Liver (tissue), 3 donors: ENCODE data around the gene LILRB3.
"Not testable (repeated sequence)": the region's sequence is repeated elsewhere in the genome, so short reads cannot be mapped to it uniquely, and the experiment has no call there.

Source experiments
- EGR1 ChIP-seq, 2 donors: IDR thresholded peaks; 2 replicates each; pipeline ENCODE4 v1.6.1; 2016 to 2018; ENCODE audit warnings: antibody characterized with exemption in 2 of 2, low read depth in 2 of 2
- HNF4A ChIP-seq, 2 donors: conservative IDR thresholded peaks; 2 replicates each; pipeline ENCODE4 v1.6.1; 2016; ENCODE audit warnings: antibody characterized with exemption in 2 of 2, mild to moderate bottlenecking in 2 of 2
- HNF4G ChIP-seq: IDR thresholded peaks from 2 replicates; pipeline ENCODE4 v1.6.1; 2016; ENCODE audit warnings: antibody characterized with exemption
- JUND ChIP-seq, 2 donors: IDR thresholded peaks; 2 replicates each; pipeline ENCODE4 v1.6.1; 2016; ENCODE audit warnings: antibody characterized with exemption in 2 of 2
- MAX ChIP-seq: IDR thresholded peaks from 2 replicates; pipeline ENCODE4 v1.6.1; 2016; ENCODE audit warnings: antibody characterized with exemption
- RAD21 ChIP-seq, 2 donors: IDR thresholded peaks; 2 replicates each; pipeline ENCODE4 v1.6.1; 2016; ENCODE audit warnings: antibody characterized with exemption in 2 of 2, mild to moderate bottlenecking in 2 of 2
- REST ChIP-seq: IDR thresholded peaks from 2 replicates; pipeline ENCODE4 v1.6.1; 2016; ENCODE audit warnings: antibody characterized with exemption, mild to moderate bottlenecking
- RXRA ChIP-seq, 2 donors: IDR thresholded peaks; 2 replicates each; pipeline ENCODE4 v1.6.1; 2017 to 2018; ENCODE audit warnings: antibody characterized with exemption in 2 of 2, mild to moderate bottlenecking in 1 of 2
- TF ChIP-seq, protein P1 (sequence below): fragments of 150-350 bp; IDR thresholded peaks from 2 replicates; pipeline ENCODE4 v1.5.1; 2017; ENCODE audit warnings: improper control_type of control experiment, low read depth, low read length; ENCODE audit not compliant: missing input control
- donor health status: healthy.
- donor health status: healthy.

- not testable (repeated sequence) for TF ChIP-seq JUND (IDR thresholded peaks at IDR 0.05); HNF4A (conservative IDR thresholded peaks at IDR 0.05); RAD21 (IDR thresholded peaks at IDR 0.05); REST; EGR1 (IDR thresholded peaks at IDR 0.05; ENCODE audit: low read depth in 2 of 2); MAX; RXRA (IDR thresholded peaks at IDR 0.05); HNF4G
- TF ChIP-seq, protein P1, sequence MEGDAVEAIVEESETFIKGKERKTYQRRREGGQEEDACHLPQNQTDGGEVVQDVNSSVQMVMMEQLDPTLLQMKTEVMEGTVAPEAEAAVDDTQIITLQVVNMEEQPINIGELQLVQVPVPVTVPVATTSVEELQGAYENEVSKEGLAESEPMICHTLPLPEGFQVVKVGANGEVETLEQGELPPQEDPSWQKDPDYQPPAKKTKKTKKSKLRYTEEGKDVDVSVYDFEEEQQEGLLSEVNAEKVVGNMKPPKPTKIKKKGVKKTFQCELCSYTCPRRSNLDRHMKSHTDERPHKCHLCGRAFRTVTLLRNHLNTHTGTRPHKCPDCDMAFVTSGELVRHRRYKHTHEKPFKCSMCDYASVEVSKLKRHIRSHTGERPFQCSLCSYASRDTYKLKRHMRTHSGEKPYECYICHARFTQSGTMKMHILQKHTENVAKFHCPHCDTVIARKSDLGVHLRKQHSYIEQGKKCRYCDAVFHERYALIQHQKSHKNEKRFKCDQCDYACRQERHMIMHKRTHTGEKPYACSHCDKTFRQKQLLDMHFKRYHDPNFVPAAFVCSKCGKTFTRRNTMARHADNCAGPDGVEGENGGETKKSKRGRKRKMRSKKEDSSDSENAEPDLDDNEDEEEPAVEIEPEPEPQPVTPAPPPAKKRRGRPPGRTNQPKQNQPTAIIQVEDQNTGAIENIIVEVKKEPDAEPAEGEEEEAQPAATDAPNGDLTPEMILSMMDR: not testable (repeated sequence)
These were observed 21.0 kb upstream of the LILRB3 start for GRCh38 chr19:54243809-54244208.
